ENCODE results near the gene ZNF554. TPM values are rescaled to one million over a fixed set of nuclear protein-coding genes. Genes with fewer than 3 reads are reported as not detected.

ZNF554 gene
- total RNA-seq, 1 donor from 2014 or later: 6.9 TPM

DNA sequence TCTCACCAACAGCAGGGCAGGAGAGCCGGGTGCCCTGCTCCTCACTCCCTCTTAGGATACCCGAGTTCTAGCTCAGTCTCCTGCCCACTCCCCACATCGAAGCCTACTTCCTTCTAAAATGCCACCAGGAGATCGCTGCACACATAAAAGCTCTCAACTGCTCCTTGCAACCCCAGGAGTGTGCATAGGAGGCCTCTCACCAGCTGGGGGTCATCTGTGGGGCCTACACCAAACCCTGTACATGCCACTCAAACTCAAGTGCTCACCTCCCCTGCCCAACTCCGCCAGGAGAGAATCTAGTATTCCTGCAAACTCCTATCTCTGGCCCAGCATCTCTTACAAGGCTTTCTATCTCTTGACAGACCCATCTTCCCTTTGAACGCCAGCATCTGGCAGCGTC, 39.4 kb upstream of the ZNF554 start:
- DNase-seq (ENCODE audit: extremely low spot score in 2 of 2): no peak
- Histone ChIP-seq H3K27ac (no peak overlapping the region), H3K36me3 (no peaks in the 10 kb centered on the region), H3K4me3 (no peak overlapping the region), H3K27me3 (no peaks in the 10 kb centered on the region), H3K9me3 (no peaks in the 10 kb centered on the region), H3K4me1 (peaks cover 53% of the 10 kb centered on the region)
- intact Hi-C loops (cut with DNase I): loop anchor here (5.0 kb wide), 1 partner anchor 323 kb away; the partner anchor contains the start of gene LMNB2
- TF ChIP-seq, protein P1, sequence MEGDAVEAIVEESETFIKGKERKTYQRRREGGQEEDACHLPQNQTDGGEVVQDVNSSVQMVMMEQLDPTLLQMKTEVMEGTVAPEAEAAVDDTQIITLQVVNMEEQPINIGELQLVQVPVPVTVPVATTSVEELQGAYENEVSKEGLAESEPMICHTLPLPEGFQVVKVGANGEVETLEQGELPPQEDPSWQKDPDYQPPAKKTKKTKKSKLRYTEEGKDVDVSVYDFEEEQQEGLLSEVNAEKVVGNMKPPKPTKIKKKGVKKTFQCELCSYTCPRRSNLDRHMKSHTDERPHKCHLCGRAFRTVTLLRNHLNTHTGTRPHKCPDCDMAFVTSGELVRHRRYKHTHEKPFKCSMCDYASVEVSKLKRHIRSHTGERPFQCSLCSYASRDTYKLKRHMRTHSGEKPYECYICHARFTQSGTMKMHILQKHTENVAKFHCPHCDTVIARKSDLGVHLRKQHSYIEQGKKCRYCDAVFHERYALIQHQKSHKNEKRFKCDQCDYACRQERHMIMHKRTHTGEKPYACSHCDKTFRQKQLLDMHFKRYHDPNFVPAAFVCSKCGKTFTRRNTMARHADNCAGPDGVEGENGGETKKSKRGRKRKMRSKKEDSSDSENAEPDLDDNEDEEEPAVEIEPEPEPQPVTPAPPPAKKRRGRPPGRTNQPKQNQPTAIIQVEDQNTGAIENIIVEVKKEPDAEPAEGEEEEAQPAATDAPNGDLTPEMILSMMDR (IDR thresholded peaks at IDR 0.05): no peak
- no peak for TF ChIP-seq POLR2A (IDR thresholded peaks at IDR 0.05)
- no peak for TF ChIP-seq POLR2AphosphoS5 (IDR thresholded peaks at IDR 0.05; ENCODE audit: insufficient read depth in 1 of 2, low read depth in 1 of 2)

DNA sequence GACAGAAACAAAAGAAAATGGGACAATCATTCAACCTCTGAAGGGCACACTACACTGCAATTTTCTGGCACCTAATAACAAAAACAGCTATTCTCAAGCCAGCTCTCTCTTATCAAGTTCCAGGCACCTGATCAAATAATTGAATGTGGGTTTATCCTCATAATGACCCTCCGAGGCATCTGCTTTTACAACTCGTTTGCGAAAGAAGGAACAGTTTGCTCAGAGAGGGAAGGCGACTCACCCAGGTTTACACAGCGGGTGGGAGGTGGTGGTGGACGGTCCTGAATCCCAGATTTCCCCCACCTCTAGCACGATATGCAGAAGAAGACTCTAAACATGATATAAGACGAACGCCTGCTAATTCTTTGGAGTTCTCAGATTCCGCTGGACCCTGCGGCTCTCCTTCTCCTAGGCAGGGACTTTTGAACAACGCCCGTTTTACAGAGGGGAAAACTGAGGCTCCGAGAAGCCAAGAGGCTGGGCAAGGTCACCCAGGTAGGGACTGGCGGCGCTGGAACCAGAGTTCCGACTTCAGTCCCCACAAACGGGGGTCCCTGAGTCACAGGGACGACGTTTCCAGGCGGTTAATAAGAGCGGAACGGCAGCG, 37.2 kb upstream of the ZNF554 start:
- intact Hi-C loops (cut with DNase I): loop anchor here (5.0 kb wide), 1 partner anchor 325 kb away; the partner anchor contains the start of gene LMNB2
- Histone ChIP-seq H3K4me1 (peaks cover 56% of the 10 kb centered on the region), H3K27me3 (no peaks in the 10 kb centered on the region)

DNA sequence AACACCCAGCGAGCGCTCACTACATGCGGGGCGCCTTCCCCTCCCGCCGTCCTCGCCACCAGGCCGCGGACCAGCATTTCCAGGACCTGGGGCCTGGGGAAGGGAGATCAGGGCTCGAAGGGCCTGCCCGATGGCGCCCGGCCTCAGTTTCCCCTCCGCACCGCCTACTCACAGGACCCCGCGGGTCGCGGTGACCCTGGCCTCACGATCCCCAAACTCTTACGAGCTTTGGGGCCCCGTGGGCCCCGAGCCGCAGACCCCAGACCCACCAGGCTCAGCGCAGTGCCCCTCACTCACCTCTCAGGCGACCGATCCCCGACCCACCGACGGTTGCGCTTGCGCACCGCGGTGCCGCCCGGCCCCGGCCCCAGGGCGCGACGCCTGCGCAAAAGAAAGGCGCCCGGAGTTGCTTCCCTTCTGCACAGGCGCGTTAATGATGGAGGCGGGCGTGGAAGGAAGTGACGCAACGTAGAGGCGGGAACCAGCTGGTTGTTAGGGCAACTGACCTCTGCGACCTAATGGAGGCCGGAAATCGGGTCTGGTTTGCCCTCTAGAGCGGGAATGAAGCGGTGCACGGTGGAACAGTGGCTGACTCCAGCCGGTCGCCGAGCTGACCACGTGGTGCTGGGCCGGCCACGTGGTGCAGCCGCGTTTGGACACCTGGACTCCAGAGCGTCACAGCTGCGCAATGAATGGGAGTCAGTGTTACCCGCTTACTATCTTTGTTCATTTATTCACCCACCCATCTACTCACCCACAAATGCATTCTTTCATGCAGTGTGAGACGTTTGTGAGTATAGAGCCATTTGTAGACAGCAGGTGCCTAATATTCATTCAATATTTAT, 36.5 kb upstream of the ZNF554 start, which contains the start of gene SGTA:
Gene SGTA, minus strand, starts transcription at position 338 of the 845 bp plus-strand sequence. CDS start 14,205 bp downstream, outside the sequence.
- Histone ChIP-seq H3K36me3 (no peaks in the 10 kb centered on the region), H3K4me3 (peak within 1 kb of the TSS; percentile 75 to 87), H3K9me3 (no peaks in the 10 kb centered on the region), H3K4me1 (peaks cover 56% of the 10 kb centered on the region), H3K27me3 (no peaks in the 10 kb centered on the region), H3K27ac (peak within 1 kb of the TSS; percentile 88)
- TF ChIP-seq POLR2AphosphoS5 (IDR thresholded peaks at IDR 0.05; ENCODE audit: insufficient read depth in 1 of 2, low read depth in 1 of 2): peak; percentile 96 to 98
- TF ChIP-seq, protein P1 (IDR thresholded peaks at IDR 0.05): peak in 1 of 3 experiments; percentile 54
- TF ChIP-seq POLR2A (IDR thresholded peaks at IDR 0.05): peak in 1 of 2 donors; percentile 79
- peak; percentile 98 for DNase-seq (ENCODE audit: extremely low spot score in 2 of 2)
- intact Hi-C loops (cut with DNase I): loop anchor here (5.0 kb wide), 1 partner anchor 326 kb away; the partner anchor contains the start of gene LMNB2

More for the DNA sequence above, 37.2 kb upstream of the ZNF554 start:
- peak overlapping the region; percentile 88 for H3K27ac ChIP-seq
- peak overlapping the region; percentile 75 to 87 for H3K4me3 ChIP-seq
- no peak for DNase-seq (ENCODE audit: extremely low spot score in 2 of 2)
- H3K9me3 ChIP-seq: no peaks in the 10 kb centered on the region
- no peaks in the 10 kb centered on the region for H3K36me3 ChIP-seq
- TF ChIP-seq POLR2A (IDR thresholded peaks at IDR 0.05) (no peak), POLR2AphosphoS5 (IDR thresholded peaks at IDR 0.05; ENCODE audit: insufficient read depth in 1 of 2, low read depth in 1 of 2) (no peak)
- TF ChIP-seq, protein P1 (IDR thresholded peaks at IDR 0.05): no peak

DNA sequence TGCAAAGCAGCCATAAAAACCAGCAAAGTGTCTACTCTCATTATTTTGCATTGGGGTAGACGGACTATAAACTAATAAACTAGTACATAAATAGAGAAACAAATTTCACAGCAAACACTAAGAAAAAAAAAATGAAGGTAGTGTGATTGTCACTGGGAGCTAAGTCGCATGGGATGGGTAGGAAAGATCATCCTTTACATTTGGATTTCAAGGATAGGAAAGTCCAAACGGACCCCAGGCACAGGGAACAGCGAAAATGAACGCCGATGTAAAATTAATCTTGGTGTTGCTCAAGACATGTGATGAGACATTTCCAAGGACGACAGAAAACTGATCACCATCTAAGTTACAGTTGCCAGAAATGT, 35.9 kb upstream of the ZNF554 start:
- Histone ChIP-seq H3K9me3 (no peaks in the 10 kb centered on the region), H3K4me1 (peaks cover 56% of the 10 kb centered on the region), H3K27me3 (no peaks in the 10 kb centered on the region), H3K36me3 (no peaks in the 10 kb centered on the region), H3K27ac (no peak overlapping the region), H3K4me3 (peak overlapping the region; percentile 75 to 87)
- DNase-seq (ENCODE audit: extremely low spot score in 2 of 2): no peak
- intact Hi-C loops (cut with DNase I): loop anchor here (5.0 kb wide), 1 partner anchor 326 kb away; the partner anchor contains the start of gene LMNB2
- TF ChIP-seq, protein P1 (IDR thresholded peaks at IDR 0.05): no peak
- TF ChIP-seq POLR2A (IDR thresholded peaks at IDR 0.05): no peak
- no peak for TF ChIP-seq POLR2AphosphoS5 (IDR thresholded peaks at IDR 0.05; ENCODE audit: insufficient read depth in 1 of 2, low read depth in 1 of 2)
